ENCODE results near the gene DOCK1.

Gene DOCK1

DNA sequence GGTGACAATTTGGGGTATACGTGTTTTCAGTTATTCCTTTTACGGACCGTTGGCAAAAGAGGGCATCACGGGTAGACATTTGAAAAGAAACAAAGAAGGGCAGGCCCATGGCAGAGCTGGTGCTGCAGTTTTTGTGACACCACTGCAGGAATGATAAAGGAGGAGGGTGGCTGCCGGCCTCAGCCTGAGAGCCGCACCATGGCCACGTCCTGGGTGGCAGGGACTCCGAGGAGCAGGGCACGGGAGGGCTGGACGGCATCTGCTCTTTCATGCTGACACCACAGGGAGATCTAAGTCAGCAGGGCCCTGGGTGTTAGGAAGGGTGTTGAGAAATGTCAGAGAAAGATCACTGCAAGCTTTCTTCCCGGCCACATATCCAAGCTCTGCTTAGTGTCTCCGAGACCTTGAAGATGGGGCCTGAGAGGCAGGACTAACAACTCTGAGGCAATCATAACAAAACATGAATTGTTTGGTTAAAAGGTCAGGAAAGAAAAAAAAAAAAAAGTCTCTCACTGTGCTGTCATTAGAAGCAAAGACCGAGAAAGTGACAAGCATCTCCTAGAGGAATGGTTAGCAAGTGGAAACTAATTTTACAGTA lies 254.5 kb downstream of the DOCK1 start:
- in situ Hi-C loops (cut with MboI; ENCODE audit: low sequenced_read_pairs, unreplicated experiment) = no loop called here
- TF ChIP-seq, protein P1, sequence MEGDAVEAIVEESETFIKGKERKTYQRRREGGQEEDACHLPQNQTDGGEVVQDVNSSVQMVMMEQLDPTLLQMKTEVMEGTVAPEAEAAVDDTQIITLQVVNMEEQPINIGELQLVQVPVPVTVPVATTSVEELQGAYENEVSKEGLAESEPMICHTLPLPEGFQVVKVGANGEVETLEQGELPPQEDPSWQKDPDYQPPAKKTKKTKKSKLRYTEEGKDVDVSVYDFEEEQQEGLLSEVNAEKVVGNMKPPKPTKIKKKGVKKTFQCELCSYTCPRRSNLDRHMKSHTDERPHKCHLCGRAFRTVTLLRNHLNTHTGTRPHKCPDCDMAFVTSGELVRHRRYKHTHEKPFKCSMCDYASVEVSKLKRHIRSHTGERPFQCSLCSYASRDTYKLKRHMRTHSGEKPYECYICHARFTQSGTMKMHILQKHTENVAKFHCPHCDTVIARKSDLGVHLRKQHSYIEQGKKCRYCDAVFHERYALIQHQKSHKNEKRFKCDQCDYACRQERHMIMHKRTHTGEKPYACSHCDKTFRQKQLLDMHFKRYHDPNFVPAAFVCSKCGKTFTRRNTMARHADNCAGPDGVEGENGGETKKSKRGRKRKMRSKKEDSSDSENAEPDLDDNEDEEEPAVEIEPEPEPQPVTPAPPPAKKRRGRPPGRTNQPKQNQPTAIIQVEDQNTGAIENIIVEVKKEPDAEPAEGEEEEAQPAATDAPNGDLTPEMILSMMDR (IDR thresholded peaks at IDR 0.05; ENCODE audit: borderline replicate concordance, control extremely low read depth, extremely low read depth, insufficient read depth, missing control alignments) = no peak
- DNase-seq (ENCODE audit: low spot score) = no peak

DNA sequence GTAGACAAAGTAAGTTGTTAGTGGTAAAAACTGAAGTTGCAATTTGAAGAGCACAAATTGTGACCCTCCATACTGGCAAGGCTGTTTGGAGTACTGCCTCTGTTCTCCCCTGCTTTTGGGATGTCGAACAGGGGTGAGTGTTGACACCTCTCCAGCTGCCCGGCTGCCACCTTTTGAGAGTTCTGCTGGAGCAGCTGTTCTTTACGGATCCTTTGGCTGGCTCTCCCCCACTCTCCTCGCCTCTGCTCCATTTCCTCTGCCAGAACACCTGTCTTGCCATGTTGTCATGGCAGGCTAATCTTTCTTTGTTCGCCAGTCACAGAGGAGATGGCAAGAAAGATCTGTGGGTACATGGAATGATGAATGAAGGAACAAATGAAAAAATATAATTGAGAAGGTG lies 256.3 kb downstream of the DOCK1 start:
- no peak for DNase-seq (ENCODE audit: low spot score)
- in situ Hi-C loops (cut with MboI; ENCODE audit: low sequenced_read_pairs, unreplicated experiment) = no loop called here
- TF ChIP-seq, protein P1 (IDR thresholded peaks at IDR 0.05; ENCODE audit: borderline replicate concordance, control extremely low read depth, extremely low read depth, insufficient read depth, missing control alignments) = no peak

- in situ Hi-C loops (cut with MboI; ENCODE audit: low sequenced_read_pairs, unreplicated experiment) = no loop called here
- DNase-seq (ENCODE audit: low spot score) = no peak
- TF ChIP-seq, protein P1 (IDR thresholded peaks at IDR 0.05; ENCODE audit: borderline replicate concordance, control extremely low read depth, extremely low read depth, insufficient read depth, missing control alignments) = no peak
These were observed 257.6 kb downstream of the DOCK1 start for GRCh38 chr10:127162841-127163240.

- no peak for DNase-seq (ENCODE audit: low spot score)
- in situ Hi-C loops (cut with MboI; ENCODE audit: low sequenced_read_pairs, unreplicated experiment) = no loop called here
- TF ChIP-seq, protein P1 (IDR thresholded peaks at IDR 0.05; ENCODE audit: borderline replicate concordance, control extremely low read depth, extremely low read depth, insufficient read depth, missing control alignments) = no peak
These were observed 263.0 kb downstream of the DOCK1 start for GRCh38 chr10:127168261-127168660.

GRCh38 chr10:127174866-127175265 lies 269.6 kb downstream of the DOCK1 start:
- no peak for DNase-seq (ENCODE audit: low spot score)
- in situ Hi-C loops (cut with MboI; ENCODE audit: low sequenced_read_pairs, unreplicated experiment) = no loop called here
- TF ChIP-seq, protein P1 (IDR thresholded peaks at IDR 0.05; ENCODE audit: borderline replicate concordance, control extremely low read depth, extremely low read depth, insufficient read depth, missing control alignments) = no peak

- TF ChIP-seq, protein P1 (IDR thresholded peaks at IDR 0.05; ENCODE audit: borderline replicate concordance, control extremely low read depth, extremely low read depth, insufficient read depth, missing control alignments) = no peak
- DNase-seq (ENCODE audit: low spot score) = no peak
- in situ Hi-C loops (cut with MboI; ENCODE audit: low sequenced_read_pairs, unreplicated experiment) = no loop called here
These were observed 270.3 kb downstream of the DOCK1 start for GRCh38 chr10:127175357-127176110.
